CD8-positive, alpha-beta memory T cell (primary cell): ENCODE measurements around the gene INO80B. TPM values are rescaled to one million over a fixed set of nuclear protein-coding genes. Genes with fewer than 3 reads are reported as not detected.
A peak's percentile ranks its signal among the peaks of the same experiment; 100 is the strongest.
"Not testable (repeated sequence)": the region's sequence is repeated elsewhere in the genome, so short reads cannot be mapped to it uniquely, and the experiment has no call there.

Experiments used
- CTCF ChIA-PET: fragments of 350-600 bp; sonication (Branson Sonifier 250); formaldehyde crosslinking; loops from one replicate; lab custom pipeline; 2021; ENCODE audit warnings: antibody characterized with exemption; lab: Charles Lee
- POLR2A ChIA-PET: fragments of 350-600 bp; sonication (Branson Sonifier 250); formaldehyde crosslinking; loops from one replicate; lab custom pipeline; 2021; ENCODE audit warnings: antibody characterized with exemption; lab: Charles Lee
- DNase-seq, 5 donors: peaks; one replicate each; pipeline versions ENCODE4 v3.0.0 to v3.0.0-alpha.2; 2020 to 2022; ENCODE audit warnings: mixed read lengths in 1 of 5
- H3K27ac ChIP-seq: one replicate; pipeline ENCODE4 v1.7.0; 2013; ENCODE audit warnings: low read depth, mild to moderate bottlenecking, low read length, moderate library complexity
- H3K27me3 ChIP-seq: 2 replicates; pipeline ENCODE4 v1.7.0; 2013; ENCODE audit warnings: low read length, mild to moderate bottlenecking; ENCODE audit not compliant: insufficient read depth, poor library complexity, severe bottlenecking
- H3K36me3 ChIP-seq: 2 replicates; pipeline ENCODE4 v1.7.0; 2013; ENCODE audit warnings: mild to moderate bottlenecking, low read length, moderate library complexity; ENCODE audit not compliant: insufficient read depth
- H3K4me1 ChIP-seq: 2 replicates; pipeline ENCODE4 v1.7.0; 2013; ENCODE audit warnings: mild to moderate bottlenecking, low read length, moderate library complexity; ENCODE audit not compliant: insufficient read depth
- H3K4me3 ChIP-seq: 2 replicates; pipeline ENCODE4 v1.7.0; 2013; ENCODE audit warnings: mild to moderate bottlenecking, low read length
- H3K9me3 ChIP-seq: 2 replicates; pipeline ENCODE4 v1.7.0; 2013; ENCODE audit warnings: mild to moderate bottlenecking, low read length
- H3K27ac Mint-ChIP-seq, 8 donors: one replicate each; pipeline ENCODE4 v1.8.0; 2020 to 2021; ENCODE audit warnings: mixed read lengths in 8 of 8, mild to moderate bottlenecking in 6 of 8, inconsistent platforms in 3 of 8, moderate library complexity in 3 of 8
- H3K27me3 Mint-ChIP-seq, 2 donors: one replicate each; pipeline ENCODE4 v1.8.0; 2020 to 2021; ENCODE audit warnings: mixed read lengths in 2 of 2, mild to moderate bottlenecking in 1 of 2, moderate library complexity in 1 of 2
- H3K36me3 Mint-ChIP-seq, 3 donors: one replicate each; pipeline ENCODE4 v1.8.0; 2020 to 2021; ENCODE audit warnings: mixed read lengths in 3 of 3, inconsistent platforms in 1 of 3, mild to moderate bottlenecking in 1 of 3
- H3K4me1 Mint-ChIP-seq, 3 donors: one replicate each; pipeline ENCODE4 v1.8.0; 2020 to 2021; ENCODE audit warnings: mixed read lengths in 3 of 3, inconsistent platforms in 1 of 3, mild to moderate bottlenecking in 1 of 3
- H3K4me3 Mint-ChIP-seq, 7 donors: one replicate each; pipeline ENCODE4 v1.8.0; 2020 to 2021; ENCODE audit warnings: mixed read lengths in 7 of 7, mild to moderate bottlenecking in 6 of 7, moderate library complexity in 4 of 7, inconsistent platforms in 2 of 7
- H3K9me3 Mint-ChIP-seq, 5 donors: one replicate each; pipeline ENCODE4 v1.8.0; 2020 to 2022; ENCODE audit warnings: mixed read lengths in 5 of 5, mild to moderate bottlenecking in 3 of 5, moderate library complexity in 2 of 5, inconsistent platforms in 1 of 5
- polyA plus RNA-seq: library from polyadenylated mRNA; unstranded; fragments of 300-500 nt; fragmentation: Illumina TruSeq; gene quantifications from one replicate; pipeline ENCODE4 v1.2.3, GENCODE V29; 2021
- total RNA-seq, 2 experiments: library from RNA; stranded (reverse); gene quantifications; one replicate each; pipeline ENCODE4 v1.2.3, GENCODE V29; 2021

Gene INO80B
- total and polyA plus RNA-seq, 3 experiments from 2014 or later = 7.6 to 44.3 (median 44.1) TPM

- H3K4me1 Mint-ChIP-seq = peaks cover 32 to 56% (median 45%) of the 10 kb centered on the region in 3 donors
- ChIA-PET CTCF (interaction anchor here (0.9 to 5.6 kb wide), 18 partner anchors 8 to 232 kb away, joined by 3 to 83 read pairs (median 8); partner anchors contain the start of genes AUP1, HTRA2, INO80B and LBX2), POLR2A (interaction anchor here (0.8 to 3.9 kb wide), 4 partner anchors 11 to 48 kb away, joined by 3 to 56 read pairs (median 33); partner anchors contain the start of genes INO80B, MRPL53 and WBP1)
- Histone ChIP-seq H3K36me3 (peaks cover 18% of the 10 kb centered on the region), H3K4me1 (peaks cover 25% of the 10 kb centered on the region), H3K27ac (peak overlapping the region; percentile 89), H3K4me3 (peak overlapping the region; percentile 99)
- H3K27ac Mint-ChIP-seq = peak overlapping the region; percentile 3 to 100 (median 100)
- H3K36me3 Mint-ChIP-seq = peaks cover 0 to 55% (median 9%) of the 10 kb centered on the region in 3 donors
- not testable (repeated sequence) for H3K27me3 Mint-ChIP-seq, H3K9me3 Mint-ChIP-seq, DNase-seq, H3K27me3 ChIP-seq, H3K9me3 ChIP-seq
- H3K4me3 Mint-ChIP-seq = peak overlapping the region; percentile 98 to 100 (median 100)
These were observed 28.8 kb downstream of the INO80B start for GRCh38 chr2:74483675-74484164.

GRCh38 chr2:74486141-74486540 lies 31.3 kb downstream of the INO80B start:
- Mint-ChIP-seq H3K9me3 (no peaks in the 10 kb centered on the region), H3K4me1 (peaks cover 20 to 39% (median 28%) of the 10 kb centered on the region in 3 donors), H3K27ac (no peak overlapping the region), H3K36me3 (peaks cover 4 to 61% (median 11%) of the 10 kb centered on the region in 3 donors), H3K27me3 (no peaks in the 10 kb centered on the region), H3K4me3 (peak overlapping the region in 1 of 7 donors; percentile 10)
- peaks cover 16% of the 10 kb centered on the region for H3K4me1 ChIP-seq
- DNase-seq = no peak
- peaks cover 20% of the 10 kb centered on the region for H3K36me3 ChIP-seq
- ChIA-PET POLR2A (no interaction called here), CTCF (no interaction called here)
- no peaks in the 10 kb centered on the region for H3K27me3 ChIP-seq
- no peak overlapping the region for H3K27ac ChIP-seq
- H3K4me3 ChIP-seq = no peak overlapping the region
- no peaks in the 10 kb centered on the region for H3K9me3 ChIP-seq

- ChIA-PET POLR2A (interaction anchor here (0.6 kb wide), 2 partner anchors 11 to 37 kb away, joined by 3 to 4 read pairs; no protein-coding TSS in a partner anchor), CTCF (interaction anchor here (1.1 to 1.3 kb wide), 3 partner anchors 12 to 43 kb away, joined by 3 to 4 read pairs (median 4); no protein-coding TSS in a partner anchor)
- no peaks in the 10 kb centered on the region for H3K9me3 Mint-ChIP-seq
- peaks cover 35% of the 10 kb centered on the region for H3K36me3 ChIP-seq
- no peak overlapping the region for H3K4me3 Mint-ChIP-seq
- no peaks in the 10 kb centered on the region for H3K9me3 ChIP-seq
- no peaks in the 10 kb centered on the region for H3K4me1 ChIP-seq
- H3K36me3 Mint-ChIP-seq = peaks cover 7 to 76% (median 21%) of the 10 kb centered on the region in 3 donors
- no peaks in the 10 kb centered on the region for H3K27me3 Mint-ChIP-seq
- no peak for DNase-seq
- H3K27ac ChIP-seq = no peak overlapping the region
- peaks cover 4 to 15% (median 10%) of the 10 kb centered on the region in 3 donors for H3K4me1 Mint-ChIP-seq
- H3K4me3 ChIP-seq = no peak overlapping the region
- no peaks in the 10 kb centered on the region for H3K27me3 ChIP-seq
- no peak overlapping the region for H3K27ac Mint-ChIP-seq
These were observed 34.0 kb downstream of the INO80B start for GRCh38 chr2:74488643-74489481.

- Mint-ChIP-seq H3K27ac (no peak overlapping the region), H3K36me3 (peaks cover 7 to 80% (median 20%) of the 10 kb centered on the region in 3 donors), H3K4me3 (no peak overlapping the region), H3K9me3 (no peaks in the 10 kb centered on the region), H3K4me1 (peaks cover 2 to 10% (median 4%) of the 10 kb centered on the region in 3 donors), H3K27me3 (no peaks in the 10 kb centered on the region)
- no peaks in the 10 kb centered on the region for H3K9me3 ChIP-seq
- no peak for DNase-seq
- no peaks in the 10 kb centered on the region for H3K27me3 ChIP-seq
- H3K4me1 ChIP-seq = no peaks in the 10 kb centered on the region
- ChIA-PET CTCF (interaction anchor here (1.1 to 1.3 kb wide), 3 partner anchors 10 to 55 kb away, joined by 3 to 4 read pairs (median 3); no protein-coding TSS in a partner anchor), POLR2A (interaction anchor here (0.6 kb wide), 1 partner anchor 29 kb away, joined by 7 read pairs; no protein-coding TSS in a partner anchor)
- H3K4me3 ChIP-seq = no peak overlapping the region
- no peak overlapping the region for H3K27ac ChIP-seq
- H3K36me3 ChIP-seq = peaks cover 35% of the 10 kb centered on the region
These were observed 35.0 kb downstream of the INO80B start for GRCh38 chr2:74489906-74490305.

- H3K4me1 ChIP-seq = no peaks in the 10 kb centered on the region
- Mint-ChIP-seq H3K36me3 (peaks cover 7 to 64% (median 17%) of the 10 kb centered on the region in 3 donors), H3K27me3 (no peaks in the 10 kb centered on the region), H3K9me3 (no peaks in the 10 kb centered on the region), H3K4me3 (no peak overlapping the region), H3K4me1 (peaks cover 0 to 1% (median 0%) of the 10 kb centered on the region in 3 donors), H3K27ac (no peak overlapping the region)
- H3K27me3 ChIP-seq = no peaks in the 10 kb centered on the region
- POLR2A ChIA-PET = no interaction called here
- no peak for DNase-seq
- no peaks in the 10 kb centered on the region for H3K9me3 ChIP-seq
- H3K27ac ChIP-seq = no peak overlapping the region
- CTCF ChIA-PET = interaction anchor here (0.9 kb wide), 1 partner anchor 9 kb away, joined by 5 read pairs; the partner anchor contains the start of genes CCDC142 and TTC31
- peaks cover 31% of the 10 kb centered on the region for H3K36me3 ChIP-seq
- no peak overlapping the region for H3K4me3 ChIP-seq
These were observed 37.0 kb downstream of the INO80B start for GRCh38 chr2:74491648-74492544.

GRCh38 chr2:74493546-74493945 lies 38.7 kb downstream of the INO80B start:
- peaks cover 3% of the 10 kb centered on the region for H3K27me3 ChIP-seq
- H3K4me3 Mint-ChIP-seq = no peak overlapping the region
- peaks cover 5 to 11% (median 11%) of the 10 kb centered on the region in 3 donors for H3K4me1 Mint-ChIP-seq
- H3K9me3 Mint-ChIP-seq = no peaks in the 10 kb centered on the region
- POLR2A ChIA-PET = no interaction called here
- H3K4me3 ChIP-seq = no peak overlapping the region
- peaks cover 24% of the 10 kb centered on the region for H3K36me3 ChIP-seq
- H3K27ac Mint-ChIP-seq = peak overlapping the region in 1 of 8 donors; percentile 40
- no peaks in the 10 kb centered on the region for H3K9me3 ChIP-seq
- no peak for DNase-seq
- H3K27me3 Mint-ChIP-seq = peaks cover 4% of the 10 kb centered on the region in 2 donors
- CTCF ChIA-PET = interaction anchor here (1.0 to 1.2 kb wide), 2 partner anchors 11 to 38 kb away, joined by 4 to 10 read pairs; partner anchors contain the start of genes CCDC142 and TTC31
- no peak overlapping the region for H3K27ac ChIP-seq
- peaks cover 7 to 58% (median 16%) of the 10 kb centered on the region in 3 donors for H3K36me3 Mint-ChIP-seq
- H3K4me1 ChIP-seq = peaks cover 9% of the 10 kb centered on the region

- Histone ChIP-seq H3K4me1 (peaks cover 20% of the 10 kb centered on the region), H3K36me3 (peaks cover 22% of the 10 kb centered on the region), H3K4me3 (no peak overlapping the region), H3K27ac (no peak overlapping the region), H3K27me3 (peaks cover 11% of the 10 kb centered on the region), H3K9me3 (no peaks in the 10 kb centered on the region)
- H3K4me3 Mint-ChIP-seq = peak overlapping the region in 2 of 7 donors; percentile 13 to 39
- ChIA-PET POLR2A (no interaction called here), CTCF (interaction anchor here (1.7 kb wide), 1 partner anchor 10 kb away, joined by 6 read pairs; no protein-coding TSS in a partner anchor)
- H3K27ac Mint-ChIP-seq = peak overlapping the region in 3 of 8 donors; percentile 34 to 69 (median 63)
- no peaks in the 10 kb centered on the region for H3K9me3 Mint-ChIP-seq
- peaks cover 17 to 18% of the 10 kb centered on the region in 2 donors for H3K27me3 Mint-ChIP-seq
- no peak for DNase-seq
- peaks cover 7 to 43% (median 14%) of the 10 kb centered on the region in 3 donors for H3K36me3 Mint-ChIP-seq
- peaks cover 12 to 26% (median 18%) of the 10 kb centered on the region in 3 donors for H3K4me1 Mint-ChIP-seq
These were observed 40.6 kb downstream of the INO80B start for GRCh38 chr2:74495440-74495839.
